GM21360 (cell line): Measurements from ENCODE around the gene GJB3.
"Not testable (repeated sequence)": the region's sequence is repeated elsewhere in the genome, so short reads cannot be mapped to it uniquely, and the experiment has no call there.

Experiments used
- ATAC-seq: cut with Tn5 transposase; IDR thresholded peaks from one replicate; pipeline ENCODE4 v1.9.1; 2021; ENCODE audit warnings: mild to moderate bottlenecking, moderate library complexity; ENCODE audit not compliant: unreplicated experiment

GJB3 gene

DNA sequence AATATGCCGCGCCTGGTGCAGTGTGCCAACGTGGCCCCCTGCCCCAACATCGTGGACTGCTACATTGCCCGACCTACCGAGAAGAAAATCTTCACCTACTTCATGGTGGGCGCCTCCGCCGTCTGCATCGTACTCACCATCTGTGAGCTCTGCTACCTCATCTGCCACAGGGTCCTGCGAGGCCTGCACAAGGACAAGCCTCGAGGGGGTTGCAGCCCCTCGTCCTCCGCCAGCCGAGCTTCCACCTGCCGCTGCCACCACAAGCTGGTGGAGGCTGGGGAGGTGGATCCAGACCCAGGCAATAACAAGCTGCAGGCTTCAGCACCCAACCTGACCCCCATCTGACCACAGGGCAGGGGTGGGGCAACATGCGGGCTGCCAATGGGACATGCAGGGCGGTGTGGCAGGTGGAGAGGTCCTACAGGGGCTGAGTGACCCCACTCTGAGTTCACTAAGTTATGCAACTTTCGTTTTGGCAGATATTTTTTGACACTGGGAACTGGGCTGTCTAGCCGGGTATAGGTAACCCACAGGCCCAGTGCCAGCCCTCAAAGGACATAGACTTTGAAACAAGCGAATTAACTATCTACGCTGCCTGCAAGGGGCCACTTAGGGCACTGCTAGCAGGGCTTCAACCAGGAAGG is 4.3 kb downstream of the GJB3 start:
- no peak for ATAC-seq

DNA sequence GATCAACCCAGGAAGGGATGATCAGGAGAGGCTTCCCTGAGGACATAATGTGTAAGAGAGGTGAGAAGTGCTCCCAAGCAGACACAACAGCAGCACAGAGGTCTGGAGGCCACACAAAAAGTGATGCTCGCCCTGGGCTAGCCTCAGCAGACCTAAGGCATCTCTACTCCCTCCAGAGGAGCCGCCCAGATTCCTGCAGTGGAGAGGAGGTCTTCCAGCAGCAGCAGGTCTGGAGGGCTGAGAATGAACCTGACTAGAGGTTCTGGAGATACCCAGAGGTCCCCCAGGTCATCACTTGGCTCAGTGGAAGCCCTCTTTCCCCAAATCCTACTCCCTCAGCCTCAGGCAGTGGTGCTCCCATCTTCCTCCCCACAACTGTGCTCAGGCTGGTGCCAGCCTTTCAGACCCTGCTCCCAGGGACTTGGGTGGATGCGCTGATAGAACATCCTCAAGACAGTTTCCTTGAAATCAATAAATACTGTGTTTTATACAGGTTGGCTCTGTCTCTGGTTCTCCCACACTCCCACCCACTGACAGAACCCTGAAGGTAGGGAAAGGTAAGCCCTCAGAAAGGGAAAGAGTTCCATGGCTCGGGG is 5.0 kb downstream of the GJB3 start:
- ATAC-seq = no peak

DNA sequence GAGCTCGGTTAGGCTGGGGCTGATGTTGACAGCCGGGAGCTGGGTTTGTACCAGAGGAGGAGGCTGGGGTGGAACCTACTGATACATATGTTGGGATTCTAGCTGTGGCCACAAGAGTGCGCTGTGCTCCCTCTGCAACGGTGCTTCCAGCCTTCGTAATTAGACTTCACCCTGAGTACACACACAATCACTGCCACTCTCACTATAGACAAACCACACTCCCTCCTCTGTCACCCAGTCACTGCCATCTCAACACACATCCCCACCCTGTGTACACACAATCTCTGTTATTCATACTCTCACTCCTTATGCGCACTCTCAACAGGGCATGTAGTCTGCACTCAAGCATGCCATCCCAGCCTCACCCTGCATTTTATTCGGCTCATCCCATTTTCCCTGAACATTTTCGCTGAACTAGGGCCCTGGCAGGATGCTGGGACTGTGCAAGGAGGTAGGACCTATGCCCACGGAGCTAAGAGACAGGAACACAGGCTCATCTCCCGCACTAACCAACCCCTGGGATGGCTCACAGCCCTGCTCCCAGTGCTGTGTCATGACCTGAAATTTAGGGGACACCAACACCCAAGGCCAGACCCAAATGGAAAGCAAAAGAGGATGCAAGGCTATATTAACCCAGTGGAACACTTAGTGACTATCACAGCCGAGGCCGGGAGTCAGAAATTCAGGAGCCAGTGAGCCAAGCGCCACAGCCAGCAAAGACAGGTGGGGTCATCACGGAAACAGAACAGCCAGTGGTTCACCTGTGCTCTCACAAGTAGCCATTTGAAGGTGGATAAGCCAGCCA is 5.7 kb downstream of the GJB3 start:
- ATAC-seq = no peak

DNA sequence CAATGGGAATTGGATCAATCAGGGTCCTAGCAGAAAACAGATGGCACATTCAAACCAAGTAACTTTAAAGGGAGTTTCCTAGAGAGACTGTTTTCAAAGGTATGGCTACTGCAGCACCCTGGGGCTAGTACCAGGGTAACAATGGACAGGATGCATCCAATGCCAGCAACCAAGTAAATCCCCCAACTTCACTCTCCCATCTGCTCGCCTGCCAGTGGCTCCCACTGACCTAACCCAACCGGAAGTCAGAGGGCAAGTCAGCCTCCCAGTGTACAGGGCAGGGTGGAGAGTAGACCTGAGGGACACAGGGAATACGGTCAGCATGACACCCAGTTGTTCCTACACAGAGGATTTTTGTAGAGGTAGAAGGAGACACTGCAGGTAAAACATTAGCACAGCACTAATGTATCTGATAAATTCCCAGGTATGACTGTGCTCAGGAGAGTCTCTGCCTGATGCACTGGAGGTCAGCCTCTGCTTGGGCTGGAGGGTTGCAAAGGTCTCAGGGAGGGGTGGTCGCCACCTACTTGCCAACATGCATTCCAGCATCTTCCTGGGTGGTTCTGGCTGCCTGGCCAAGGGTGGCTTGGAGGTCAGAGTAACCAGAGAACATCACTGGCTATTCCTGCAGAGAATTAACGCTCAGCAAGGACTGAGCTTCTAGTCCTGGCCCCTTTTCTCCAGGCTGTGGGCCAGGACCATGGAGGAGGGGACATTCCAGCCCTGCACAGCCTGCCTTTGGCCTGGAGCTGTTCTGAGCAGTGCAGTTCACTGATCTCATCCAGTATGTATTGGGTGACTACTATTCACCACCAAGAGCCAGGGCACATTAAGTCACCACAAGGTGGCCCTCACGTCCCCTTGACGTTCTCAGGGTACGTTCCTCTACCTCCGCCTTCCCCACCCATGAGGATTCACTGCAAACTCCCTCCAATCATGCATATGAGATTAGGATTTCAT is 6.7 kb downstream of the GJB3 start:
- ATAC-seq = no peak

DNA sequence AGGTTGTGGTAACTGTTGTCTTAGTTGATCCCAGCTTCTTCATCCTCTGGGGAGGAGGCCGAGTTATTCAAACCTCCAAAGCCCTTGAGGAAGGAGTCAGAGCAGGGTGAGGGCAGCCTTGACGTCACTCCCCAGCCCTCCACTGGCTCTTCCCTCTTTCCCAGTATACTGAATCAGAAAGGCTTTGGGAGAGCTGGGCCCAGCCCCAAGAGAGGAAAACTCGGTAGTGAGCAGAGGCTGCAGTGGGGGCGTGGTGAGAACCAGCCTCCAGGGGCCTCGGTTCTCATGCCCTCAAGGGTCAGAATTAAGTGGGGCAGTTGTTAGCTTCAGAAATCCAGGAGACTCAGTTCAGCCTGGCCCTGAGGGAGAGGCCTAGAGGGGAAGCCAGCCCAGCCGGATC is 10.0 kb downstream of the GJB3 start:
- ATAC-seq = no peak

DNA sequence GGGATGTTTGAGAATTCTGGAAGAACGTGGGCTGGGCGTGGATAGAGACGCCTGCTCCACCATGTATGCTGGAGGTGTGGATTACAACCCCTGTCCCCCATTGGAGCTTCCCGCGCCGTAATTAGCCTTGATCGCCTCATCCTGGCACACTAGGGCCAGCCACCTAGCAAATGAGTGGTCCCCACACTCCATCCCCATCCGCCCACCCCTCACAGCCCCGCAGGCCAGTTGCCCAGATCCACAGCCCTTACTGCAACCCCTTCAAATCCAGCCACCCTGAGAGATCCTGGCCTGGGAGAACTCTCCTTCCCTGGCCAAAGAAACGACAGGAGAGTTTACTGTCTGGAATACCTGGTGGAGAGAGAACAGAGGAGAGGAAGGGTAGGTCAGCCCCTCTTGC is 11.4 kb downstream of the GJB3 start:
- ATAC-seq = no peak

DNA sequence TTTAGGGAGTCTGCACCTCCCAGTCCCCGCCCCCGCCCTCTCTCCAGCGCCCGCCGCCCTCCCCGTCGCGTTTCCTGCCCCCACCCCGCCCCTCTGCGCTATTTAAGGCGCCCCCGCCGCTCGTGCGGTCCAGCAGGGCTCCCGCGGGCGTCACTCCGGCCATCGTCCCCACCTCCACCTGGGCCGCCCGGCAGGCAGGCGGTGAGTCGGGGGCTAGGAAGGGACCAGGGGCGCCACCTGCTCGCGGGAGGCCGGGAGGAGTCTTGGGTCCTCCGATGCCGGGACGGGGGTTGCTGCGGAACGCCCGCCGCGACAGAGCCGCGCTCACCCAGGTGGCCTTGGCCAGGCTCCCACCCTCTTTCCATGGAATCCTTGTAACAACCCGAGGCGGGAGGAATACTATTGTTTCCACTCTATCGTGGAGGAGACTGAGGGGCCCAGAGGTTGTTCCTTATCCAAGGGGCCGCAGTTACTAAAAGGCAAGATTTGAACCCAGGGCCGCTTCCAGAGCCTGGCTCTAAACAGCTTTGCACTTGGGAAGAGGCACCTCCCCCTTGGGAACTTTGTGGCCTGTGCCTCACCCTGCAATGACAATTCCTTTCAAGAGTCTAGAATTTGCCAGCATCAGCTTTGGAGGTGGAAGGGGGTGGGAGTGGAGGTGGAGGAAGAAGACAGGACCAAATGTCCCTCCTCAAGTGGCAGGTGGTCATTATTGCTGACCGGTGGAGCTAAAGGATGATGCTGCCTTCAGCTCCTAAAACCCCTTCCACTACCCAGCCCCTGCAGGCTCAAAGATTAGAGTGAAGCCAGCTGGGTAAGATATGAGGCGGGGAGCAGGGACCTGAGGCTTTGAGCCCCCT is 12.1 kb downstream of the GJB3 start, which contains the start of gene GJA4:
GJA4 (plus strand) TSS at position 132 of the 860 bp plus-strand sequence. CDS start 1,215 bp downstream, outside the sequence.
- no peak for ATAC-seq

DNA sequence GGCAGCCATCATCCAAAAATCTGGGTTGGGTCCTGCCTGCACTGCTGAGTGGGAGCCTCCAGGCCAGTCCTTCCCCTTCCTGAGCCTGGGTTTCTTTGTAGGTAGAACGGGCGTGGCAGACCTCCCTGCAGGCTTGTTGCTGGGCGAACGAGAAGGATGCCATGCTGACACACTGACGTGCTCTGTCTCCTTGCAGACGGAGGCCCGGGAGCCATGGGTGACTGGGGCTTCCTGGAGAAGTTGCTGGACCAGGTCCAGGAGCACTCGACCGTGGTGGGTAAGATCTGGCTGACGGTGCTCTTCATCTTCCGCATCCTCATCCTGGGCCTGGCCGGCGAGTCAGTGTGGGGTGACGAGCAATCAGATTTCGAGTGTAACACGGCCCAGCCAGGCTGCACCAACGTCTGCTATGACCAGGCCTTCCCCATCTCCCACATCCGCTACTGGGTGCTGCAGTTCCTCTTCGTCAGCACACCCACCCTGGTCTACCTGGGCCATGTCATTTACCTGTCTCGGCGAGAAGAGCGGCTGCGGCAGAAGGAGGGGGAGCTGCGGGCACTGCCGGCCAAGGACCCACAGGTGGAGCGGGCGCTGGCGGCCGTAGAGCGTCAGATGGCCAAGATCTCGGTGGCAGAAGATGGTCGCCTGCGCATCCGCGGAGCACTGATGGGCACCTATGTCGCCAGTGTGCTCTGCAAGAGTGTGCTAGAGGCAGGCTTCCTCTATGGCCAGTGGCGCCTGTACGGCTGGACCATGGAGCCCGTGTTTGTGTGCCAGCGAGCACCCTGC is 13.2 kb downstream of the GJB3 start:
- ATAC-seq = no peak

DNA sequence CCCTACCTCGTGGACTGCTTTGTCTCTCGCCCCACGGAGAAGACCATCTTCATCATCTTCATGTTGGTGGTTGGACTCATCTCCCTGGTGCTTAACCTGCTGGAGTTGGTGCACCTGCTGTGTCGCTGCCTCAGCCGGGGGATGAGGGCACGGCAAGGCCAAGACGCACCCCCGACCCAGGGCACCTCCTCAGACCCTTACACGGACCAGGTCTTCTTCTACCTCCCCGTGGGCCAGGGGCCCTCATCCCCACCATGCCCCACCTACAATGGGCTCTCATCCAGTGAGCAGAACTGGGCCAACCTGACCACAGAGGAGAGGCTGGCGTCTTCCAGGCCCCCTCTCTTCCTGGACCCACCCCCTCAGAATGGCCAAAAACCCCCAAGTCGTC is 13.8 kb downstream of the GJB3 start:
- ATAC-seq = no peak

DNA sequence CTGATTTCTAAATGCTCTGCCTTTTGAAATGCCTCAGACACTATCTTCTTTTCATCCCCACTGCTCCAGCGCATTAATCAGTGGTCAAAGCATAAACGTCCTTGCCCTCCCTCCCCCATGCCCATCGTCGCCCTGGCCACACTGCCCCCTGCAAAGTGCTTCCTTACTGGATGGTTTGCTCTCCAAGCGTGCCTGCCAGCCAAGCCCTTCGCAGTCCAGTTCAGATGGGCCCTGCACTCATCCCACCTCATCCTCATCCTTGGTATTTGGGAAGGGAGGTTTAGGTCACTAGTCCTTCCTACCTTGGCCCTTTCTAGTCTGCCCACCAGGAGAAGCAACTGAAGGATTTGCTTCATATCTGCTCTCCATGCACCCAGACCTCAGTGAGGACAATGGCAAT is 14.9 kb downstream of the GJB3 start:
- no peak for ATAC-seq

DNA sequence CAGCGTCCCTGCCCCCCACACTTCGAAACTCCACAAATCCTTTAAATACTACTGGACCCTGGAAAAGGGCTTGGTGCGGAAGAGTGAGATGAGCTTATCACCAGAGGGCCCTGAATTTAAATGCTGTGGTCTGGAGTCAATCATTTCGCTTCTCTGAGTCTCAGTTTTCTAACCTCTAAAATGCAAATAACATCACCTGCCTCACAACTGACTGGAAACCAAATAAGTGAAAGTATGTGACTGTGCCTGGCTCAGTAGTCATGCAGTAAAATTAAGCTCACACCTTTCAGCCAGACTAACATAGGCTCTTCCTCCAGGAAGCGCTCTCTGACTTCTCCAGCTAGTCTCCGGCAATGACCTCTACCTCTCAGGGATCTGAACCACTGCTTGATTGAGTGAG is 16.0 kb downstream of the GJB3 start:
- ATAC-seq = no peak

DNA sequence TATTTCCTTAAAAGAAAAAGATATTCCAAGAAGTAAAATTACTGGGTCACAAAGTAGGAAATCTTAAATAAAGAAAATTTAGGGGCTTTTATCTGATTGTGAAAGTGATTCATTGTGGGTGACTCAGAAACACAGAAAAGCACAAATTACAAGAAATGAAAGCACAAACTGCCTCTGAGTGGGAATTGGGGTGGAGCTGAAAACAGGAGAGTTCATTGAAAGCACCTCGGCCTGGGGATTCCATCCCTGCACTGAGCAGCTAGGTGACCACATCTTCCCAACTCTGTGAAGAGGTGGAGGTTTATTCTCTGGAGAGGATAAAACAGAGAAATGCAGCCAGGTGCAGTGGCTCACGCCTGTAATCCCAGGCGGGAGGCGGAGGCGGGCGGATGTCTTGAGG is 19.2 kb downstream of the GJB3 start:
- no peak for ATAC-seq

DNA sequence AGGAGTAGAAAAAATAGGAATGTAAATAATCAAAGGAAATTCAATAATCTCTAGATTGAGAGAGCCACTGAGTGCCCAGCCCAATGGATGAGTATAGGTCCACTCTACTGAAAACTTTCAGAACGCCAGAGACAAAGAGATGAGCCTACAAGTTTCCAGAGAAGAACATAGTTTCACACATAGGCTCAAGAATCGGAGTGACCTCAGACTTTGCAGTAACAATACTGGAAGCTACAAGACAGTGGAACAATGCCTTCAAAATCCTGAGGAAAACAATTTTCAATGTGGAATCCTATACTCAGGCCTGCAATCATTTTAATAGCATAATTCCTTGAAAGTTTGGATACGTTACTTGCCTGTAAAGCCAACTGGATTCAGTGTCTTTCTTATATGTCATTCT is 22.8 kb downstream of the GJB3 start:
- no peak for ATAC-seq

DNA sequence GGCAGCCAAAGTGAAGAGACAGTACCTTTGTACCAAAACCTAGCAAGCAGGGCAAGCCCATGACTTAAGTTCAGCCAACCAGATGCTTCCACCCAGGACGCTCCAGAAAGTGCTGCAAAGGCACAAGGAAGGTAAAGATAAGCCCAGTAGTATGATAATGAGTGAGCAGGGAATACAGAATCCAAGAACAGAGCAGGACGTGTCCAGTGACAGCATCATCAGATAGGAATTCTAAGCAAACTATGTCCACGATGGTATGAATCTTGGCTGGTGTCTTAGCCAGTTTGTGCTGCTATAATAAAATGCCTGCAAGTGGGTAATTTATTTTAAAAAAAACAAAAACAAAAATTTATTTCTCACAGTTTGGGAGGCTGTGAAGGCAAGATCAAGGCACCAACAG is 25.4 kb downstream of the GJB3 start:
- no peak for ATAC-seq

DNA sequence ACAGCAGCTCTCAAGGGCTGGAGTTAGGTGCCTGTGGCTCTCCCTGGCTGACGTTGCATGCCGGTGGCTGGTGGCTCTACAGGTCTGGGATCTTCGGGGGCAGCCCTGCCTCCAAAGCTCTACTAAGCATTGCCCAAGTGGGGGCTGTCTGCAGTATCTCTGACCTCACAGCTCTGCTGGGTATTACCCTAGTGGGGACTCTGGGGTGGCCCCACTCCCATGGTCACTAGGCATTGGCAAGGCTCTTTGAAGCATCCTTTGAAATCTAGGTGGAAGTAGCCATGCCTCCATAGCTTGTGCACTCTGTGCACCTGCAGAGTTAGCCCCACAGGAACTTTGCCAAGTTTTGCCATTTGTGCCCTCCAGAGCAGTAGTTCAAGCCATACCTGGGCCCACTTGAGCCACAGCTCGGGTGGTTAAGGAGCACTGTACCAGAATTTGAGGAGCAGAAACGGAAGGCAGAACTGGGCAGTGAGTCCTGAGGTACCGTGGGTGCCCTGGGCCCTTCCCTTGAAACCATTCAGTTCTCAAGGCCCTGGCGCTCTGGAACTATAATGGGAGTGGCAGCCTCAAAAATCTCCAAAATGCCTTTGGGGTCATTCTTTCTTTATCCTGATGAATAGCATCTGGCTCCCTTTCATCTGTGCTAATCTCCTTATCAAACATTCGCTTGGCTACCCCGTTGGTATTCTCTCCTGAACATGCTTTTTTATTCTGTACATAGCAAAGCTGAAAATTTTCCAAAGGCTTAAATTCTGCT is 27.2 kb downstream of the GJB3 start:
- no peak for ATAC-seq

DNA sequence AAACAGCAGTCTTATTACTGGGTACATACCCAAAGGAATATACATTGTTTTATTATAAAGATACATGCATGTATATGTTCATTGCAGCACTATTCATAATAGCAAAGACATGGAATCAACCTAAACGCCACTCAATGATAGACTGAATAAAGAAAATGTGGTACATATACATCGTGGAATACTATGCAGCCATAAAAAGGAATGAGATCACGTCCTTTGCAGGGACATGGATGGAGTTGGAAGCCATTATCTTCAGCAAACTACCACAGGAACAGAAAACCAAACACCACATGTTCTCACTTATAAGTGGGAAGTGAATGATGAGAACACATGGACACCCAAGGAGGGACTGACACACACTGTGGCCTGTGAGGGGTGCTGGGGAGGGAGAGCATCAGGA is 29.8 kb downstream of the GJB3 start:
- not testable (repeated sequence) for ATAC-seq

DNA sequence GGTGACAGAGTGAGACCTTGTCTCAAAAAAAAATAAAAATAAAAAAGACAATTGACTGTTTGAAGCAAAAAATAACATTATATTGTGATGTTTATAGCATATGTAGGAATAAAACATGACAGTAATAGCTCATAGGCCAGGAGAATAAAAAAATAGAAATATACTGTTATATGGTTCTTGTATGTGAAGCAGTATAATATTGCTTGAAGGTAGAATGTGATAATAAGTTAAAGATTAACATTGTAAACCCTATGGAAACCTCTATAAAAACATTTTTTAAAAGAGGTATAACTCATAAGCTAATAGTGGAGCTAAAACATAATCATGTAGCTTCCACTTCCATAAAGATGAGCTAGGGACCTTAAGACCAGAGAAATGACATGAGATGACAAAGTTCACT is 35.3 kb downstream of the GJB3 start:
- no peak for ATAC-seq

DNA sequence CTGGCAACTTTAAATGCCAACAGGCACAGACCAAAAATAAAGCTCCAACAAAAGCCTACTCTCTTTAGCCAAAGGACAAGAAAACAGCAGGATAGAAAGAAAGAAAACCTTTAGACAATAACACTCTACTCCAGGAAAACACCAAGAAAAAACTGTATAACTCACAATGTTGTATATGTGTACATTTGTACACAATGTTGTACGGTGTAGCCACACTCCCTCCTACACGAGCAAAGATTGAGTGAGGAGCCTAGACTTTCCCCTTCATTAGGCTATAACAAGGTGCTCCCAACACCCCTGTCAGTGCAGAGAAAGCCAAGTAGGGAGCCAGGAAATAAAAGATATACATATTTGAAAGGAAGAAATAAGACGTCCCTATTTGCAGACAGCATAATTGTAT is 35.8 kb downstream of the GJB3 start:
- ATAC-seq = no peak

DNA sequence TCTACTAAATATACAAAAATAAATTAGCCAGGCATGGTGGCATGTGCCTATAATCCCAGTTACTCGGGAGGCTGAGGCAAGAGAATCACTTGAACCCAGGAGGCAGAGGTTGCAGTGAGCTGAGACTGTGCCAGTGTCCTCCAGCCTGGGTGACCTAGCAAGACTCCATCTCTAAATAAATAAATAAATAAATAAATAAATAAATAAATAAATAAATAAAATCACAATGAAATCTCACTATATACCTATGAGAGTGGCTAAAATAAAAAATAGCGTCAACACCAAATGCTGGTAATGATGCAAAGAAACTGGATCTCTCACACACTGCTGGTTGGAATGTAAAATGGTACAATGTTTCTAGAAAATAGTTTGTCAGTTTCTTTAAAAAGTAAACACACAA is 37.8 kb downstream of the GJB3 start:
- not testable (repeated sequence) for ATAC-seq
